Liver (tissue), 9 donors: ENCODE data around the gene JMJD1C. TPM values are rescaled to one million over a fixed set of nuclear protein-coding genes. Genes with fewer than 3 reads are reported as not detected.

Experiments used
- DNase-seq: peaks from one replicate; pipeline ENCODE4 v3.0.0-alpha.2; 2017; ENCODE audit warnings: low spot score
- H3K27ac ChIP-seq, 2 donors: one replicate each; pipeline ENCODE4 v1.7.0; 2013; ENCODE audit warnings: inconsistent platforms in 2 of 2, low read length in 2 of 2, control low read depth in 1 of 2, low read depth in 1 of 2, mild to moderate bottlenecking in 1 of 2
- H3K27me3 ChIP-seq, 4 donors: one replicate each; pipeline versions ENCODE4 v1.6.1 to v1.7.0; 2013; ENCODE audit warnings: low read length in 3 of 4, inconsistent platforms in 1 of 4, mild to moderate bottlenecking in 1 of 4, moderate library complexity in 1 of 4; ENCODE audit not compliant: control insufficient read depth in 4 of 4, insufficient read depth in 4 of 4
- H3K36me3 ChIP-seq, 4 donors: one replicate each; pipeline versions ENCODE4 v1.6.1 to v1.7.0; 2013; ENCODE audit warnings: low read length in 3 of 4, mild to moderate bottlenecking in 3 of 4, low read depth in 1 of 4, moderate library complexity in 1 of 4; ENCODE audit not compliant: control insufficient read depth in 4 of 4, insufficient read depth in 3 of 4
- H3K4me1 ChIP-seq, 4 donors: one replicate each; pipeline versions ENCODE4 v1.6.1 to v1.7.0; 2013; ENCODE audit warnings: low read length in 3 of 4, mild to moderate bottlenecking in 3 of 4, moderate library complexity in 1 of 4; ENCODE audit not compliant: control insufficient read depth in 4 of 4, insufficient read depth in 4 of 4
- H3K4me3 ChIP-seq, 3 donors: one replicate each; pipeline versions ENCODE4 v1.6.1 to v1.7.0; 2013; ENCODE audit warnings: low read length in 3 of 3, control low read depth in 1 of 3, low read depth in 1 of 3, mild to moderate bottlenecking in 1 of 3
- H3K9ac ChIP-seq, 2 donors: one replicate each; pipeline ENCODE4 v1.7.0; 2013; ENCODE audit warnings: low read length in 2 of 2, mild to moderate bottlenecking in 2 of 2, moderate library complexity in 2 of 2, control low read depth in 1 of 2, low read depth in 1 of 2
- H3K9me3 ChIP-seq, 4 donors: one replicate each; pipeline versions ENCODE4 v1.6.1 to v1.7.0; 2013; ENCODE audit warnings: low read length in 3 of 4; ENCODE audit not compliant: control insufficient read depth in 4 of 4
- ATF3 ChIP-seq: IDR thresholded peaks from 2 replicates; pipeline ENCODE4 v1.6.1; 2016; ENCODE audit warnings: antibody characterized with exemption
- EGR1 ChIP-seq, 2 donors: IDR thresholded peaks; 2 replicates each; pipeline ENCODE4 v1.6.1; 2016 to 2018; ENCODE audit warnings: antibody characterized with exemption in 2 of 2, low read depth in 2 of 2
- FOXA1 ChIP-seq: IDR thresholded peaks from 2 replicates; pipeline ENCODE4 v1.6.1; 2016; ENCODE audit warnings: antibody characterized with exemption
- FOXA2 ChIP-seq: IDR thresholded peaks from 2 replicates; pipeline ENCODE4 v1.6.1; 2016; ENCODE audit warnings: antibody characterized with exemption
- GABPA ChIP-seq, 2 donors: IDR thresholded peaks in 1 of 2; conservative IDR thresholded peaks in 1 of 2; 2 replicates each; pipeline ENCODE4 v1.6.1; 2016; ENCODE audit warnings: antibody characterized with exemption in 2 of 2, mild to moderate bottlenecking in 1 of 2, moderate library complexity in 1 of 2
- HNF4A ChIP-seq, 2 donors: conservative IDR thresholded peaks; 2 replicates each; pipeline ENCODE4 v1.6.1; 2016; ENCODE audit warnings: antibody characterized with exemption in 2 of 2, mild to moderate bottlenecking in 2 of 2
- HNF4G ChIP-seq: IDR thresholded peaks from 2 replicates; pipeline ENCODE4 v1.6.1; 2016; ENCODE audit warnings: antibody characterized with exemption
- JUND ChIP-seq, 2 donors: IDR thresholded peaks; 2 replicates each; pipeline ENCODE4 v1.6.1; 2016; ENCODE audit warnings: antibody characterized with exemption in 2 of 2
- MAX ChIP-seq: IDR thresholded peaks from 2 replicates; pipeline ENCODE4 v1.6.1; 2016; ENCODE audit warnings: antibody characterized with exemption
- NR2F2 ChIP-seq: IDR thresholded peaks from 2 replicates; pipeline ENCODE4 v1.6.1; 2016; ENCODE audit warnings: antibody characterized with exemption
- RAD21 ChIP-seq, 2 donors: IDR thresholded peaks; 2 replicates each; pipeline ENCODE4 v1.6.1; 2016; ENCODE audit warnings: antibody characterized with exemption in 2 of 2, mild to moderate bottlenecking in 2 of 2
- REST ChIP-seq: IDR thresholded peaks from 2 replicates; pipeline ENCODE4 v1.6.1; 2016; ENCODE audit warnings: antibody characterized with exemption, mild to moderate bottlenecking
- RXRA ChIP-seq, 2 donors: IDR thresholded peaks; 2 replicates each; pipeline ENCODE4 v1.6.1; 2017 to 2018; ENCODE audit warnings: antibody characterized with exemption in 2 of 2, mild to moderate bottlenecking in 1 of 2
- SP1 ChIP-seq: IDR thresholded peaks from 2 replicates; pipeline ENCODE4 v1.6.1; 2018; ENCODE audit warnings: antibody characterized with exemption, mild to moderate bottlenecking
- TAF1 ChIP-seq: conservative IDR thresholded peaks from 2 replicates; pipeline ENCODE4 v1.6.1; 2016; ENCODE audit warnings: antibody characterized with exemption, mild to moderate bottlenecking
- YY1 ChIP-seq: IDR thresholded peaks from 2 replicates; pipeline ENCODE4 v1.6.1; 2016; ENCODE audit warnings: antibody characterized with exemption, mild to moderate bottlenecking
- WGBS: extraction: QIAGEN DNeasy Blood & Tissue Kit; methylation state at CpG from one replicate; pipeline ENCODE4 v1.1.7; 2013; 5-methylcytosine and 5-hydroxymethylcytosine counted together
- polyA plus RNA-seq, 2 donors: library from polyadenylated mRNA; stranded (reverse) in 1 of 2; unstranded in 1 of 2; fragments of 200-250 nt in 1 of 2; fragments of >200 nt in 1 of 2; fragmentation: Nextera tagmentation in 1 of 2; extraction: Ambion mirVana in 1 of 2; gene quantifications; one replicate each; pipeline versions ENCODE4 v1.2.1 to v1.2.3, GENCODE V29; 2013 to 2015
- total RNA-seq, 2 donors: library from RNA; depleted of rRNA; stranded (reverse); fragments of >200 nt; gene quantifications; one replicate each; pipeline ENCODE4 v1.2.3, GENCODE V29; 2014
- donor health status: healthy.
- donor health status: healthy.
- donor health status: healthy.
- donor health status: healthy.
- donor health status: healthy.

JMJD1C gene
- total and polyA plus RNA-seq, 4 donors = 11.0 to 93.1 (median 56.0) TPM

GRCh38 chr10:63477927-63478326 is 12.2 kb upstream of the JMJD1C start:
- no peaks in the 10 kb centered on the region for H3K27me3 ChIP-seq
- H3K9ac ChIP-seq = no peak overlapping the region
- no peaks in the 10 kb centered on the region for H3K9me3 ChIP-seq
- no peak overlapping the region for H3K27ac ChIP-seq
- 62% methylated on average over 1 of the region's 1 CpG for WGBS
- no peak overlapping the region for H3K4me3 ChIP-seq
- H3K4me1 ChIP-seq = peaks cover 0 to 6% (median 0%) of the 10 kb centered on the region in 4 donors
- H3K36me3 ChIP-seq = no peaks in the 10 kb centered on the region
- no peak for DNase-seq
- TF ChIP-seq RAD21 (IDR thresholded peaks at IDR 0.05) = no peak
- no peak for TF ChIP-seq GABPA (IDR thresholded peaks at IDR 0.05 in 1 of 2, conservative IDR thresholded peaks at IDR 0.05 in 1 of 2)
- TF ChIP-seq FOXA2 = no peak
- no peak for TF ChIP-seq HNF4A (conservative IDR thresholded peaks at IDR 0.05)
- no peak for TF ChIP-seq FOXA1
- no peak for TF ChIP-seq NR2F2
- TF ChIP-seq YY1 = no peak
- TF ChIP-seq MAX = no peak
- no peak for TF ChIP-seq JUND (IDR thresholded peaks at IDR 0.05)
- no peak for TF ChIP-seq ATF3
- no peak for TF ChIP-seq REST
- TF ChIP-seq EGR1 (IDR thresholded peaks at IDR 0.05; ENCODE audit: low read depth in 2 of 2) = no peak
- no peak for TF ChIP-seq HNF4G
- no peak for TF ChIP-seq RXRA (IDR thresholded peaks at IDR 0.05)
- TF ChIP-seq TAF1 = no peak
- no peak for TF ChIP-seq SP1

- no peak for TF ChIP-seq SP1
- 78% methylated on average over 8 of the region's 8 CpGs for WGBS
- Histone ChIP-seq H3K4me3 (no peak overlapping the region), H3K27me3 (no peaks in the 10 kb centered on the region), H3K9me3 (no peaks in the 10 kb centered on the region), H3K9ac (no peak overlapping the region), H3K36me3 (no peaks in the 10 kb centered on the region), H3K4me1 (no peaks in the 10 kb centered on the region), H3K27ac (no peak overlapping the region)
- DNase-seq = no peak
Measured at GRCh38 chr10:63474488-63474887, 8.7 kb upstream of the JMJD1C start.

- Histone ChIP-seq H3K4me1 (peaks cover 0 to 9% (median 0%) of the 10 kb centered on the region in 4 donors), H3K36me3 (no peaks in the 10 kb centered on the region), H3K27me3 (no peaks in the 10 kb centered on the region), H3K4me3 (no peak overlapping the region), H3K9me3 (no peaks in the 10 kb centered on the region), H3K27ac (no peak overlapping the region), H3K9ac (no peak overlapping the region)
- 80% methylated on average over 3 of the region's 3 CpGs for WGBS
- TF ChIP-seq TAF1 (no peak), NR2F2 (no peak), RXRA (IDR thresholded peaks at IDR 0.05) (no peak), SP1 (no peak), MAX (no peak)
- no peak for DNase-seq
Measured at GRCh38 chr10:63470928-63471327, 5.2 kb upstream of the JMJD1C start.
